HG03095 (cell line): Measurements from ENCODE around the gene MIA2.

Source experiments
- ATAC-seq: cut with Tn5 transposase; IDR thresholded peaks from one replicate; pipeline ENCODE4 v1.9.1; 2021; ENCODE audit warnings: moderate library complexity; ENCODE audit not compliant: unreplicated experiment

MIA2 gene

DNA sequence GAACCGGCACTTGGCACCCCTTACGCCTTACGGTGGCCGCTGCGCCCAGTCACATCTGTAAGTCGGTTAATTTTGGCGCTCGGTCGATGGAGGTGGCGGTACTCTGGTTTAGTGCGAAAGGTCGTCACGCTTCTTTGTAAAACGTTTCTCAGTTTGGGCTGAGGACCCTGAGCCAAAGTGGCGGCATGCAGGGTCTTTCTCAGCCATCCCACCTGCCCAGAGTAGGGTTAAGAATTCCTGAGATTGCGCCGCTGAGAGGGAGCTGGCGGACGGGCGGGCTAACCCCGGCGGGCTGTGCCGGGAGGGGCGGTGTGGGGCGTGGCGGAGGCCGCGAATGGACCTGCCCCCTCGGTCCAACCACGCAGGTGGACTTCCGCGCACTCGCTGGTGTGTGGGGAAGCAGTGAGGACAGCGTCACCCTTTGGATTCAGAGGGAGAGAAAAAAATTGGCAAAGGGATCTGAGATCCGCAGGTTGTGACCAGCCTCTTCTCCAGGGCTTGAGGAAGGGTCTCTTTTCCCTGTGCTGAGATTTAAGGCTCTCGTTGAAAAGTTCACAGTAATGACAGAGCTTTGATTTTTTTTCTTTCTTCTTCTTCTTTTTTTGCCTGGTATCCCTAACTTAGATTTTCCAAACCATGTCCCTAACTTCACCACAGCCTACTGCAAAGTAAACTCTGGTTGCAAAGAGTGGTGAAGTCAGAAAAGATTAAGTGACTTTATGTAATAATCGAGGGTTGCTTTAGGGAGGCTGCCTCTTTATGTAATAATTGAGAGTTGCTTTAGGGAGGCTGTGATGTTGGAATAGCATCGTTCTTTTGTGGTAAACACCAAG, 199.1 kb downstream of the MIA2 start:
- peak; percentile 67 for ATAC-seq

- no peak for ATAC-seq
These were observed 199.7 kb downstream of the MIA2 start for GRCh38 chr14:39433452-39433813.

DNA sequence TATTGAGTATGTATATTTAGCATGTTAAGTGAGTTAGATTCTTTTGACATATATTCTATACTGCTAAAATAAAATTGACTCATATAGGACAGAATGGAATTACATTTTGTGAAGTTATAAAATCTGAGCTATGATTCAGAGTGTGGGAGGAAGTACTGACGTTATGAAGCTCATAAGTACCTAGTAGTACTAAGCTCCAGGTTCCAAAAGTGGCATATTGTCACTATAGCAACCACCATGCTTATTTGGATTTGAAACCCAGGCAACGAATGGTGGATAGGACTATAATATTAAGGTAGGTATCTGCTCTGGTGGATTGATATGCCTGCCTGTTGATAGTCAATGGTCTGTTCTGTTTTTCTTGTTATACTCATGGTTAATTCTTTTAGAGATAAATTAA, 200.7 kb downstream of the MIA2 start:
- ATAC-seq, result no peak

DNA sequence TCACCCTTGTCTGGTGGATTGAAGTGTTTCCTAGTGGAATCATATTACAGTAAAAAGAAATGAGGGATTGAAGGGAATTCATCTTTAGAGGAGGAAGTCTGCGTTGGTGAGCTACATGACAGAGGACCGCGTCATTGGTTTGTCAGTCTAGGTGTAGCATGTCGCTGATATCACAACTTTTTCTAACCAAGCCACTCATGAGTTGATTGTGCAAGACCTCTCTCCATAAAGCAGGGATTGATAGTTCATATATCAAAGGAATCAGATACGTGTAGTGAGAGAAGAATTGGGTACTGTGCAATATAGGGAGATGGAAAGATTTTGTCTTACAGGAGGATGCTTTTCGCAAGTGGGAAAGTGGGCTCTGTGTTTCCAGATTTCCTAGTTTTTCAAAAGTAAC, 201.5 kb downstream of the MIA2 start:
- ATAC-seq, result no peak
